Effector memory CD8-positive, alpha-beta T cell (primary cell): ENCODE measurements around the gene GTF2IRD1.
"Not testable (repeated sequence)": the region's sequence is repeated elsewhere in the genome, so short reads cannot be mapped to it uniquely, and the experiment has no call there.

Source experiments
- ATAC-seq: fragments of 150-1000 bp; cut with Tn5 transposase; replicated peaks from 2 replicates; pipeline ENCODE4 v1.10.0; 2021; ENCODE audit warnings: mild to moderate bottlenecking, moderate library complexity
- DNase-seq, 3 experiments: peaks; one replicate each; pipeline ENCODE4 v3.0.0; 2021
- H3K27ac Mint-ChIP-seq, 2 donors: one replicate each; pipeline ENCODE4 v1.8.0; 2022; ENCODE audit warnings: mild to moderate bottlenecking in 2 of 2, mixed read lengths in 2 of 2, moderate library complexity in 2 of 2
- H3K27me3 Mint-ChIP-seq, 2 donors: one replicate each; pipeline ENCODE4 v1.8.0; 2022; ENCODE audit warnings: mixed read lengths in 2 of 2
- H3K36me3 Mint-ChIP-seq: one replicate; pipeline ENCODE4 v1.8.0; 2022; ENCODE audit warnings: mild to moderate bottlenecking, moderate library complexity, mixed read lengths; ENCODE audit not compliant: insufficient read depth
- H3K4me1 Mint-ChIP-seq, 2 donors: one replicate each; pipeline ENCODE4 v1.8.0; 2022; ENCODE audit warnings: low read depth in 2 of 2, mixed read lengths in 2 of 2
- H3K4me3 Mint-ChIP-seq, 2 donors: one replicate each; pipeline ENCODE4 v1.8.0; 2022; ENCODE audit warnings: mild to moderate bottlenecking in 2 of 2, mixed read lengths in 2 of 2, moderate library complexity in 2 of 2
- H3K9me3 Mint-ChIP-seq, 2 donors: one replicate each; pipeline ENCODE4 v1.8.0; 2022; ENCODE audit warnings: mixed read lengths in 2 of 2

The GTF2IRD1 gene

GRCh38 chr7:74525881-74526280, 72.2 kb downstream of the GTF2IRD1 start:
- Mint-ChIP-seq H3K4me1 (no peaks in the 10 kb centered on the region), H3K36me3 (no peaks in the 10 kb centered on the region), H3K27me3 (peaks cover 4 to 15% of the 10 kb centered on the region in 2 donors), H3K9me3 (no peaks in the 10 kb centered on the region), H3K27ac (no peak overlapping the region), H3K4me3 (no peak overlapping the region)
- DNase-seq (no peak), ATAC-seq (no peak)

DNA sequence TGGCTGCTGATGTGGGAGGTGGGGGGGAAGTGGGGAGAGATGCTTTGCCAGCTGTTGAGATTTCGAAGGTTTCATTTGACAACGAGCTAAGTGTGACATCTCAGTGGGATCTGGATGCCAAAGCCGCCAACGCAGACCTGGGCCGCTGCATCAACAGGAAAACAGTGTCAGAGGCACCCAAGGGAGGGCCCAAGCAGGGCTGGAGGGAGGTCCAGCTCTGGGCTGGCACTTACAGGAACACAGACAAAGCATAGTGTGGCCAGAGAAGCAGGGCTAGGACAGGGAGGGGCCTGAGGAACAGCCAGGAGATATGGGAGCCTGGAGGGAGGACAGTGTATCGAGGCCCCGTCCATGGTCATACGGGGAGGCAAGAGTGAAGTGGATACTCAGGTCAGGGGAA, 73.1 kb downstream of the GTF2IRD1 start:
- H3K27ac Mint-ChIP-seq, result no peak overlapping the region
- H3K4me3 Mint-ChIP-seq, result no peak overlapping the region
- DNase-seq (no peak), ATAC-seq (no peak)
- no peaks in the 10 kb centered on the region for H3K9me3 Mint-ChIP-seq
- no peaks in the 10 kb centered on the region for H3K36me3 Mint-ChIP-seq
- H3K4me1 Mint-ChIP-seq, result no peaks in the 10 kb centered on the region
- H3K27me3 Mint-ChIP-seq, result peaks cover 4 to 15% of the 10 kb centered on the region in 2 donors

GRCh38 chr7:74527842-74528241, 74.1 kb downstream of the GTF2IRD1 start:
- Mint-ChIP-seq H3K9me3 (no peaks in the 10 kb centered on the region), H3K27me3 (peaks cover 4 to 15% of the 10 kb centered on the region in 2 donors), H3K4me1 (no peaks in the 10 kb centered on the region), H3K27ac (no peak overlapping the region), H3K36me3 (no peaks in the 10 kb centered on the region), H3K4me3 (no peak overlapping the region)
- no peak for DNase-seq
- no peak for ATAC-seq

- H3K4me1 Mint-ChIP-seq, H3K9me3 Mint-ChIP-seq, H3K27ac Mint-ChIP-seq, DNase-seq, ATAC-seq, H3K4me3 Mint-ChIP-seq, H3K36me3 Mint-ChIP-seq: not testable (repeated sequence)
- H3K27me3 Mint-ChIP-seq, result peaks cover 4 to 15% of the 10 kb centered on the region in 2 donors
These were observed 75.1 kb downstream of the GTF2IRD1 start for GRCh38 chr7:74528773-74529172.

DNA sequence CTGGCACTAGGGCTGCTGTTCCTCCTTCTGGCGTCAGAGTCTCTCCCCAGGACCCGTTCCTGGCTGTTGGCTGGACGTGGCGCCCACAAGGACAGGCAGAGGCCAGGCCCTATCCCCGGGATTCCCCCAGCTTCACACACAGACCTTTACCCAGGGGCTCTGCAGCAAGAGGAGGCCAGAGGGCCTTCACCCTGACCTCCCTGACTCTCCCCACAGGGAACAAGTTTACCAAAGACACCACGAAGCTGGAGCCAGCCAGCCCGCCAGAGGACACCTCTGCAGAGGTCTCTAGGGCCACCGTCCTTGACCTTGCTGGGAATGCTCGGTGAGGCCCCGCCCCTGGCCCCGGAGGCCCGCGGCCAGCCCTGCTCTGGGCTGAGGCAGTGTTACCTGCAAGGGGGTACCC, 82.2 kb downstream of the GTF2IRD1 start:
- no peaks in the 10 kb centered on the region for H3K36me3 Mint-ChIP-seq
- no peaks in the 10 kb centered on the region for H3K27me3 Mint-ChIP-seq
- H3K27ac Mint-ChIP-seq, result no peak overlapping the region
- DNase-seq, result no peak
- ATAC-seq, result no peak
- H3K4me3 Mint-ChIP-seq, result no peak overlapping the region
- no peaks in the 10 kb centered on the region for H3K9me3 Mint-ChIP-seq
- H3K4me1 Mint-ChIP-seq, result no peaks in the 10 kb centered on the region

DNA sequence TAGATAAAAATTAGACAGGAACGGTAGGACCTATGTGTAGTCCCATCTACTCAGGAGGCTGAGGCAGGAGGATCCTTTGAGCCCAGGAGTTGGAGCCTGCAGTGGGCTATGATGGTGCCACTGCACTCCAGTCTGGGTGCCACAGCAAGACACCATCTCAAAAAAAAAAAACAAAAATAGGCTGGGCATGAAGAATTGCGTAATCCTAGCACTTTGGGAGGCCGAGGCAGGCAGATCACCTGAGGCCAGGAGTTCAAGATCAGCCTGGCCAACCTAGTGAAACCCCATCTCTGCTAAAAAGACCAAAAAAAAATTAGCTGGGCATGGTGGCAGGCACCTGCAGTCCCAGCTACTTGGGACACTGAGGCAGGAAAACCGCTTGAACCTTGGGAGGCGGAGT, 88.2 kb downstream of the GTF2IRD1 start:
- DNase-seq, H3K4me3 Mint-ChIP-seq, ATAC-seq, H3K4me1 Mint-ChIP-seq, H3K27me3 Mint-ChIP-seq, H3K36me3 Mint-ChIP-seq, H3K9me3 Mint-ChIP-seq: not testable (repeated sequence)
- peak overlapping the region in 1 of 2 donors; percentile 39 for H3K27ac Mint-ChIP-seq

- Mint-ChIP-seq H3K4me3 (no peak overlapping the region), H3K4me1 (no peaks in the 10 kb centered on the region), H3K27me3 (no peaks in the 10 kb centered on the region), H3K27ac (no peak overlapping the region), H3K9me3 (no peaks in the 10 kb centered on the region), H3K36me3 (peaks cover 4% of the 10 kb centered on the region)
- ATAC-seq (no peak), DNase-seq (no peak)
These were observed 88.9 kb downstream of the GTF2IRD1 start for GRCh38 chr7:74542558-74543117.

- DNase-seq, result no peak
- H3K4me3 Mint-ChIP-seq, result no peak overlapping the region
These were observed 91.2 kb downstream of the GTF2IRD1 start for GRCh38 chr7:74544706-74545469.

DNA sequence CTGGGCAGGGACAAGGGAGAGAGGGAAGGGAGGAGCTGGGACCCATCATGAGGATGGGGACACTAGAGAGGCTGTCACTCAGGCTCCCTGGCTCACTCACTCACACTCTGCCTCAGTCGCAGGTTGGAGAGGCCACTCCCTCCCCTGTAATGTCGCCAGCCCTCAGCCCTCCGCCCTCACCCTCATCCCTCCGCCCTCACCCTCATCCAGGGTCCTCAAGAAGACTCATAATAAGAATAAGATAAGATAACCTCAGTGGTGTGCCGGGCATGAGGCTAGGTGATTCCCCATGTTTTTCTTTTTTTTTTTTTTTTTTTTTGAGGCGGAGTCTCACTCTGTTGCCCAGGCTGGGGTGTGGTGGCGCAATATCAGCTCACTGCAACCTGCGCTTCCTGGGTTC, 92.2 kb downstream of the GTF2IRD1 start:
- no peak for ATAC-seq
- DNase-seq, result no peak
- Mint-ChIP-seq H3K36me3 (peaks cover 6% of the 10 kb centered on the region), H3K27ac (no peak overlapping the region), H3K27me3 (no peaks in the 10 kb centered on the region), H3K4me1 (no peaks in the 10 kb centered on the region), H3K9me3 (no peaks in the 10 kb centered on the region), H3K4me3 (no peak overlapping the region)

More at GRCh38 chr7:74544706-74545469, 91.2 kb downstream of the GTF2IRD1 start:
- Mint-ChIP-seq H3K36me3 (peaks cover 6% of the 10 kb centered on the region), H3K9me3 (no peaks in the 10 kb centered on the region), H3K27ac (no peak overlapping the region), H3K27me3 (no peaks in the 10 kb centered on the region), H3K4me1 (no peaks in the 10 kb centered on the region)
- no peak for ATAC-seq

DNA sequence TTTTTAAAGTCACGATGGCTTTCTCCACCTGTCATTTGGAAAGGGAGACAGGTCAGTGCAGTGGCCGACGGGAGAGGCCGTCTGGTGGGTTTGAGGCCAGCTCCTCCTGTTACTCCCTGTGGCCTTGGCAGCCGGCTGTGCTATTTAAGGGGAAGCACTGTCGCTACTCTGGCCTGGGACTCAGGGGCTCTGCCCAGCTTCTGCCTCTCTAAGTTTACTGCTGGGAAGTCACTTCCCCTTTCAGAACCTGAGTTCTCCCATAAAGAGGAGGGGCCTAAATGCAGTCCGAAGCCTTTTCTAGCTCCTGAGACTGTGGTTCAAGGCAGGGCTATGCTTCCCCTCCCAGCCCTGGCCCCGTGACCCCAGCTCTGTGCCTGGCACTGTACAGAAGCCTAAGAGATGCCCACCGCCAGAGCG, 99.9 kb downstream of the GTF2IRD1 start:
- ATAC-seq, H3K4me3 Mint-ChIP-seq, H3K27me3 Mint-ChIP-seq, H3K36me3 Mint-ChIP-seq, DNase-seq, H3K4me1 Mint-ChIP-seq, H3K9me3 Mint-ChIP-seq, H3K27ac Mint-ChIP-seq: not testable (repeated sequence)

- DNase-seq (no peak), ATAC-seq (no peak)
- Mint-ChIP-seq H3K27me3 (peaks cover 0 to 5% of the 10 kb centered on the region in 2 donors), H3K4me3 (no peak overlapping the region), H3K27ac (no peak overlapping the region), H3K9me3 (no peaks in the 10 kb centered on the region), H3K4me1 (no peaks in the 10 kb centered on the region), H3K36me3 (no peaks in the 10 kb centered on the region)
These were observed 100.5 kb downstream of the GTF2IRD1 start for GRCh38 chr7:74554178-74554577.

DNA sequence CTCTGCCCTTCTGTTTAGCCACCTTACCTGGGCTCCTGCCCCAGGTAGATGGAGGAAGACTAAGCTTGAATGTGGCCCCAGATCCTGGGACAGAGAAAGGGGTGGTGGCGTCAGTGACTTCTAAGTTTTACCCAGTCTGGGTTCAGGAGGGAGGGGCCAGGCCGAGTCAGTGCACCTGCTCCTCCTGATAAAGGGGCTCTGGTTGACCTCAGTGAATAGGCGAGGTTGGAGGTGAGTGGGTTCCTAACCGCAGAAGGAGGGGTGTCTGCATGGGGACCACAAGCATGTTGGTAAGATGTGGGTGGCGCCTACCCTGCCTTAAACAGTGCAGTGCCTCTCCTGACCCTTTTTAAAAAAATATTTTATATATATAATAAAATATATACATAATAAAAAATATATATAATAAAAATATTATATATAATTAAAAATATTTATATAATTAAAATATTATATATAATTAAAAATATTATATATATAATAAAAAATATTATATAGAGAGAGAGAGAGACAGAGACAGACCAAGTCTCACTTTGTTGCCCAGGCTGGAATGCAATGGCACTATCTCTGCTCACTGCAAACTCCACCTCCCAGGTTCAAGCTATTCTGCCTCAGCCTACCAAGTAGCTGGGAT, 106.5 kb downstream of the GTF2IRD1 start:
- no peaks in the 10 kb centered on the region for H3K9me3 Mint-ChIP-seq
- peaks cover 6 to 14% of the 10 kb centered on the region in 2 donors for H3K27me3 Mint-ChIP-seq
- no peak for ATAC-seq
- no peak overlapping the region for H3K27ac Mint-ChIP-seq
- no peak for DNase-seq
- no peaks in the 10 kb centered on the region for H3K4me1 Mint-ChIP-seq
- H3K36me3 Mint-ChIP-seq, result no peaks in the 10 kb centered on the region
- no peak overlapping the region for H3K4me3 Mint-ChIP-seq

DNA sequence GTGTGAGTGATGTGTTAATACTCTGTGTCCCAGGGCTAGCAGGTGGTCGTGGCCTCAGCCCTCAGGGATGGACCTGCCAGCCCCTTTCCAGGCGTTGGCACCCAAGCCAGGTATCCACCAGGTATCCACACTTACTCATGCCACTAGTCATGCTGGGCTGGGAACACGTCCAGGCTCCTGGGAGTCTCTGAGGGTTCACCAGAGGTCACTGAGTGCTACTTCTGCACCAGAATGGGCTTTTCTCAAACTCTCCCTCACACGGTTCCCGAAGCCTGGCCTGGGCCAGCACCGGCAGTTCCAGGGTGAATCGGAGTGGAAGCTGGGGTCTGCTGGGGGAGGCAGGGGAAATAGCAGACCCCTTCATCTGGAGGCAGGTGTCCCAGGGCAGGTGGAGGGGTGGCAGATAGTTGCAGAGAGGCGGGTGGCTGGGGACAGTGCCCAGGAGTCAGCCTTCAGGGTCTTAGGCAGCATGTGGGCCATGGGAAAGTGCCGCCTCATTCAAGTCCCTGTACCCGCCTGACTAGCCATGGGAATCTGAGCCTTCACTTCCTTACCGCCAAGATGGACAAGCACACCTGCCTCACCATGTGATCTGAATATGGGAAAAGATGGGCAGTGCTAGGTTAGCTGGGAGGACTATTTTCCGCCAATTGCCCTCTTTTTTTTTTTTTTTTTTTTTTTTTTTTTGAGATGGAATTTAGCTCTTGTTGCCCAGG, 108.3 kb downstream of the GTF2IRD1 start:
- no peak for ATAC-seq
- no peaks in the 10 kb centered on the region for H3K9me3 Mint-ChIP-seq

More for the DNA sequence above, 108.3 kb downstream of the GTF2IRD1 start:
- DNase-seq, result no peak
- no peak overlapping the region for H3K27ac Mint-ChIP-seq
- peaks cover 7 to 20% of the 10 kb centered on the region in 2 donors for H3K27me3 Mint-ChIP-seq
- H3K4me3 Mint-ChIP-seq, result no peak overlapping the region
- H3K4me1 Mint-ChIP-seq, result peaks cover 0 to 1% of the 10 kb centered on the region in 2 donors
- no peaks in the 10 kb centered on the region for H3K36me3 Mint-ChIP-seq
